ENCODE measurements around the gene P2RX1.

The P2RX1 gene

GRCh38 chr17:3879186-3879585 is 37.1 kb downstream of the P2RX1 start:
- DNase-seq (ENCODE audit: low read depth, low spot score) = peak; percentile 76
- TF ChIP-seq, protein P1, sequence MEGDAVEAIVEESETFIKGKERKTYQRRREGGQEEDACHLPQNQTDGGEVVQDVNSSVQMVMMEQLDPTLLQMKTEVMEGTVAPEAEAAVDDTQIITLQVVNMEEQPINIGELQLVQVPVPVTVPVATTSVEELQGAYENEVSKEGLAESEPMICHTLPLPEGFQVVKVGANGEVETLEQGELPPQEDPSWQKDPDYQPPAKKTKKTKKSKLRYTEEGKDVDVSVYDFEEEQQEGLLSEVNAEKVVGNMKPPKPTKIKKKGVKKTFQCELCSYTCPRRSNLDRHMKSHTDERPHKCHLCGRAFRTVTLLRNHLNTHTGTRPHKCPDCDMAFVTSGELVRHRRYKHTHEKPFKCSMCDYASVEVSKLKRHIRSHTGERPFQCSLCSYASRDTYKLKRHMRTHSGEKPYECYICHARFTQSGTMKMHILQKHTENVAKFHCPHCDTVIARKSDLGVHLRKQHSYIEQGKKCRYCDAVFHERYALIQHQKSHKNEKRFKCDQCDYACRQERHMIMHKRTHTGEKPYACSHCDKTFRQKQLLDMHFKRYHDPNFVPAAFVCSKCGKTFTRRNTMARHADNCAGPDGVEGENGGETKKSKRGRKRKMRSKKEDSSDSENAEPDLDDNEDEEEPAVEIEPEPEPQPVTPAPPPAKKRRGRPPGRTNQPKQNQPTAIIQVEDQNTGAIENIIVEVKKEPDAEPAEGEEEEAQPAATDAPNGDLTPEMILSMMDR (IDR thresholded peaks at IDR 0.05; ENCODE audit: low read depth, low read length) = no peak
- no peak overlapping the region for H3K4me3 ChIP-seq (ENCODE audit: low read depth, low read length)
- in situ Hi-C loops (cut with HindIII; ENCODE audit: low sequenced_read_pairs) = no loop called here

DNA sequence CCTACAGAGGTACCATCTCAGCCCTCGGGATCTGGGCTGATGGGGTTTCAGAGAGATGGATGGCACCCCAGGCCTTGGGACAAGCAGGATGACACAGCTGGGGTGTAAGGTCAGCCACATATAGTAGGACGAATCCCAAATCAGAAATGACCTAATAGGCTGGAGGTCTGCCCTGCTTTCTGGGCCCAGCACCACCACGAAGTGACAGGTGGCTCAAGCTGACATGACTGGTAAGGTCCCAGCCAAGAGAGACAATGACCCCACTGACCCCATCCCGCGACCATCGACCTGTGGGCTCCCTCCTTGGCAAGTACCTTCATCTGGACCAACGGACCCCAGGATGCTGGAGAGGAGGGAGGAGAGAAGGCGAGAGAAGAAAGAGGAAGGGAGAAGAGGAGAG is 39.0 kb downstream of the P2RX1 start:
- in situ Hi-C loops (cut with HindIII; ENCODE audit: low sequenced_read_pairs) = no loop called here
- no peak overlapping the region for H3K4me3 ChIP-seq (ENCODE audit: low read depth, low read length)
- TF ChIP-seq, protein P1 (IDR thresholded peaks at IDR 0.05; ENCODE audit: low read depth, low read length) = no peak
- DNase-seq (ENCODE audit: low read depth, low spot score) = no peak

DNA sequence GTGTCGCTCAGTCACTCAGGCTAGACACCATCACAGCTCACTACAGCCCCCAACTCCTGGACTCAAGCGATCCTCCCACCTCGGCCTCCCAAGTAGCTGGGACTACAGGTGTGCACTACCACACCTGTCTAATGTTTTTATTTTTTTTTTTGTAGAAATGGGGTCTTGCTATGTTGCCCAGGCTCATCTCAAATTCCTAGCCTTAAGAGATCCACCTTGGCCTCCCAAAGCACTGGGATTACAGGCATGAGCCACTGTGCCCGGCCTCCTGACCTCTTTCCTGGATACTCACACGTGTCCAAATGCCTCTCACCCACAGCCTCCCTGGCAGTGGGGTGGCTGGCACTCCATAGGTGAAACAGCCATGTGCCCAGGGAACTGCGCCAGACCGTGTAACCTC is 40.9 kb downstream of the P2RX1 start:
- TF ChIP-seq, protein P1 (IDR thresholded peaks at IDR 0.05; ENCODE audit: low read depth, low read length) = no peak
- no peak overlapping the region for H3K4me3 ChIP-seq (ENCODE audit: low read depth, low read length)
- in situ Hi-C loops (cut with HindIII; ENCODE audit: low sequenced_read_pairs) = no loop called here
- no peak for DNase-seq (ENCODE audit: low read depth, low spot score)

- H3K4me3 ChIP-seq (ENCODE audit: low read depth, low read length) = no peak overlapping the region
- in situ Hi-C loops (cut with HindIII; ENCODE audit: low sequenced_read_pairs) = no loop called here
- TF ChIP-seq, protein P1 (IDR thresholded peaks at IDR 0.05; ENCODE audit: low read depth, low read length) = no peak
- no peak for DNase-seq (ENCODE audit: low read depth, low spot score)
These were observed 42.4 kb downstream of the P2RX1 start for GRCh38 chr17:3873862-3874261.

DNA sequence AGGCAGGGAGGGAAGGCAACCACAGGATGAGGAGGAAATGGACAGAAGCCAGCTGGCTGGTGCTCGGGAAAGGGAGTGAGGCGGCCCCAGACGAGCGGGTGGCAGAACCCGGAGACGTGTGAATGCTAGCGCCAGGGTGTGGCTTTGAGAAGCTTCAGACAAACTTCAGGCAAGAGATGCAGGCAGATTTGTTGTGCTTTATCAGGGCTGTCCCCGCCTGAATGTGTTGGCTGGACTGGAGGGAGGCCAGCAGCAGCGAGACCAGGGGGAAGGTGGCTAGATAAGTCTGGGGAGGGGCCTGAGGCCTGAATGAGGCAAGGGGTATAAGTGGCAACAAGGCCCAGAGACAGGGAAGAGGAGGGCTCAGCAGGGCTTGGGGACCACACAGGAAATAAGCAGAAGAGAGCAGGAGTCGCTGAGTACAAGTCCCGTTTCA is 45.4 kb downstream of the P2RX1 start:
- H3K4me3 ChIP-seq (ENCODE audit: low read depth, low read length) = no peak overlapping the region
- TF ChIP-seq, protein P1 (IDR thresholded peaks at IDR 0.05; ENCODE audit: low read depth, low read length) = no peak
- DNase-seq (ENCODE audit: low read depth, low spot score) = no peak
- in situ Hi-C loops (cut with HindIII; ENCODE audit: low sequenced_read_pairs) = no loop called here

DNA sequence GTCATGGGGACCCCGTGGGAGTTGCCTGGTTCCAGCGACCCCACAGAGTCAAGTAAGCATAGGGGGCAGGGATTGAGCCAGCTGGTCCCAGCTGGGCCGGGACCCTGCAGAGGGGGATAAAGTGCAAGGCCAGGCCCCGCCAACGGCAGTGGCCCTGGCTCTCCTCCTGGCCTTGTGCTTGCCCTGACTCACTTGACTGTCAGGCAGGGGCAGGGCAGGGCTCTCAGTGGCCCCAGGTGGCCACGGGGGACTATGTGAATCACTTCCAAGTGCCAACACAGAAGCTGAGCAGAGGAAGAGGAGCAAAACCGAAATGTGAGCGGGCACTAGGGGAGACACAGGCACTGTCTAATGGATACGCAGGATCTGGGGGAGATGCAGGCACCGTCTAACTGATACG is 48.7 kb downstream of the P2RX1 start:
- TF ChIP-seq, protein P1 (IDR thresholded peaks at IDR 0.05; ENCODE audit: low read depth, low read length) = no peak
- no peak for DNase-seq (ENCODE audit: low read depth, low spot score)
- no peak overlapping the region for H3K4me3 ChIP-seq (ENCODE audit: low read depth, low read length)
- in situ Hi-C loops (cut with HindIII; ENCODE audit: low sequenced_read_pairs) = no loop called here

DNA sequence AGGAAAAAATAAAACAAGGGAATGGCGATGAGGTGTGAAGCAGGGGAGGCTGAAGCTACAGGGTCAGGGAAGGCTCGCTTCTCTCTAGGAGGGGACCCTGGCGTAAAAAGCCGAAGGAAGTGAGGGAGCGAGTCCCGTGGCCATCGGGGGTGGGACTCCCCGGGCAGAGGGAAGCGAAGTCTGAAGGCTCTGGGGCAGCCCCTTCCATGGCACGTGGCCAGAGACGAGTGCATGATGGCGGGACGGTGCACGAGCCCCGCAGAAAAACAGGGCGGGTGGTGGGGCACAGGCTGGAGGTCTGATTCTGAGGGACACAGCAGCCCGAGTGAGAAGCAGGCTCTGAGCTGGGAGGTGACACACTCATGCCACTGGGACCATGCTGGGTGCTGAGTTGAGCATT is 49.2 kb downstream of the P2RX1 start:
- in situ Hi-C loops (cut with HindIII; ENCODE audit: low sequenced_read_pairs) = no loop called here
- no peak overlapping the region for H3K4me3 ChIP-seq (ENCODE audit: low read depth, low read length)
- DNase-seq (ENCODE audit: low read depth, low spot score) = no peak
- TF ChIP-seq, protein P1 (IDR thresholded peaks at IDR 0.05; ENCODE audit: low read depth, low read length) = no peak

Data from astrocyte of the spinal cord (primary cell).